ENCODE measurements around the gene PLA2G15.

Gene PLA2G15

GRCh38 chr16:68298907-68299561 lies 53.9 kb downstream of the PLA2G15 start:
- Histone ChIP-seq H3K36me3 (ENCODE audit: control insufficient read depth in 1 of 2, insufficient read depth in 2 of 2, low read depth in 1 of 2, low read length in 2 of 2) (peaks cover 44 to 95% of the 10 kb centered on the region in 2 experiments), H2BK120ac (ENCODE audit: low read depth, low read length) (no peak overlapping the region), H3K27ac (ENCODE audit: low read length, poor library complexity, severe bottlenecking) (peak overlapping the region; percentile 73), H2AK5ac (ENCODE audit: low read length, severe bottlenecking) (peak overlapping the region; percentile 27), H2BK12ac (ENCODE audit: low read length in 2 of 2) (no peak overlapping the region), H3K18ac (ENCODE audit: low read depth in 1 of 2, low read length in 2 of 2) (no peak overlapping the region), H2BK5ac (ENCODE audit: low read depth, low read length, poor library complexity, severe bottlenecking) (no peak overlapping the region), H4K91ac (ENCODE audit: low read length) (no peak overlapping the region), H2AFZ (ENCODE audit: low read depth, low read length) (no peak overlapping the region), H3K4me1 (ENCODE audit: control insufficient read depth, insufficient read depth, low read depth, low read length) (peaks cover 15% of the 10 kb centered on the region), H3K4me3 (ENCODE audit: insufficient read depth in 1 of 2, low read depth in 1 of 2, low read length in 2 of 2) (no peak overlapping the region), H3K79me1 (replicated peaks; ENCODE audit: low read length, poor library complexity, severe bottlenecking) (peaks cover 32% of the 10 kb centered on the region), H3K27me3 (ENCODE audit: control insufficient read depth in 1 of 2, insufficient read depth in 1 of 2, low read length in 2 of 2) (no peaks in the 10 kb centered on the region), H3K9ac (ENCODE audit: low read length) (peak overlapping the region; percentile 66), H4K8ac (ENCODE audit: low read length) (no peak overlapping the region), H2BK15ac (ENCODE audit: low read depth, poor library complexity, severe bottlenecking) (no peak overlapping the region), H3K9me3 (ENCODE audit: control insufficient read depth, low read length) (no peaks in the 10 kb centered on the region), H3K23ac (ENCODE audit: low read length in 2 of 2) (peak overlapping the region in 1 of 2 experiments; percentile 26), H3K14ac (ENCODE audit: low read length in 2 of 2) (no peak overlapping the region), H3K4me2 (ENCODE audit: low read length, poor library complexity, severe bottlenecking) (no peak overlapping the region), H3K4ac (ENCODE audit: low read depth in 1 of 2, low read length in 2 of 2) (peak overlapping the region in 1 of 2 experiments; percentile 18)
- peak; percentile 73 for DNase-seq
- 65% methylated on average over 5 of the region's 5 CpGs for WGBS

- H2BK120ac ChIP-seq (ENCODE audit: low read depth, low read length), result no peak overlapping the region
- peak overlapping the region; percentile 73 for H2AK5ac ChIP-seq (ENCODE audit: low read length, severe bottlenecking)
- no peak for DNase-seq
- peak overlapping the region; percentile 66 for H3K9ac ChIP-seq (ENCODE audit: low read length)
- peak overlapping the region; percentile 73 for H3K27ac ChIP-seq (ENCODE audit: low read length, poor library complexity, severe bottlenecking)
- no peak overlapping the region for H2BK12ac ChIP-seq (ENCODE audit: low read length in 2 of 2)
- H2BK5ac ChIP-seq (ENCODE audit: low read depth, low read length, poor library complexity, severe bottlenecking), result no peak overlapping the region
- H3K4me2 ChIP-seq (ENCODE audit: low read length, poor library complexity, severe bottlenecking), result no peak overlapping the region
- H2AFZ ChIP-seq (ENCODE audit: low read depth, low read length), result no peak overlapping the region
- H3K9me3 ChIP-seq (ENCODE audit: control insufficient read depth, low read length), result no peaks in the 10 kb centered on the region
- no peak overlapping the region for H3K23ac ChIP-seq (ENCODE audit: low read length in 2 of 2)
- WGBS, result 94% methylated on average over 11 of the region's 11 CpGs
- peaks cover 29% of the 10 kb centered on the region for H3K79me1 ChIP-seq (replicated peaks; ENCODE audit: low read length, poor library complexity, severe bottlenecking)
- peaks cover 15% of the 10 kb centered on the region for H3K4me1 ChIP-seq (ENCODE audit: control insufficient read depth, insufficient read depth, low read depth, low read length)
- H4K8ac ChIP-seq (ENCODE audit: low read length), result no peak overlapping the region
- H3K14ac ChIP-seq (ENCODE audit: low read length in 2 of 2), result no peak overlapping the region
- H2BK15ac ChIP-seq (ENCODE audit: low read depth, poor library complexity, severe bottlenecking), result no peak overlapping the region
- H3K27me3 ChIP-seq (ENCODE audit: control insufficient read depth in 1 of 2, insufficient read depth in 1 of 2, low read length in 2 of 2), result no peaks in the 10 kb centered on the region
- H3K18ac ChIP-seq (ENCODE audit: low read depth in 1 of 2, low read length in 2 of 2), result no peak overlapping the region
- no peak overlapping the region for H4K91ac ChIP-seq (ENCODE audit: low read length)
- no peak overlapping the region for H3K4me3 ChIP-seq (ENCODE audit: insufficient read depth in 1 of 2, low read depth in 1 of 2, low read length in 2 of 2)
- peaks cover 39 to 91% of the 10 kb centered on the region in 2 experiments for H3K36me3 ChIP-seq (ENCODE audit: control insufficient read depth in 1 of 2, insufficient read depth in 2 of 2, low read depth in 1 of 2, low read length in 2 of 2)
- H3K4ac ChIP-seq (ENCODE audit: low read depth in 1 of 2, low read length in 2 of 2), result no peak overlapping the region
These were observed 54.6 kb downstream of the PLA2G15 start for GRCh38 chr16:68299571-68300453.

- H3K18ac ChIP-seq (ENCODE audit: low read depth in 1 of 2, low read length in 2 of 2), result no peak overlapping the region
- H3K27me3 ChIP-seq (ENCODE audit: control insufficient read depth in 1 of 2, insufficient read depth in 1 of 2, low read length in 2 of 2), result no peaks in the 10 kb centered on the region
- H2AFZ ChIP-seq (ENCODE audit: low read depth, low read length), result no peak overlapping the region
- no peak overlapping the region for H3K4me2 ChIP-seq (ENCODE audit: low read length, poor library complexity, severe bottlenecking)
- no peaks in the 10 kb centered on the region for H3K9me3 ChIP-seq (ENCODE audit: control insufficient read depth, low read length)
- no peak for DNase-seq
- H2BK5ac ChIP-seq (ENCODE audit: low read depth, low read length, poor library complexity, severe bottlenecking), result no peak overlapping the region
- no peak overlapping the region for H4K91ac ChIP-seq (ENCODE audit: low read length)
- peak overlapping the region; percentile 38 for H3K27ac ChIP-seq (ENCODE audit: low read length, poor library complexity, severe bottlenecking)
- no peak overlapping the region for H2BK12ac ChIP-seq (ENCODE audit: low read length in 2 of 2)
- no peak overlapping the region for H3K4ac ChIP-seq (ENCODE audit: low read depth in 1 of 2, low read length in 2 of 2)
- WGBS, result 89% methylated on average over 7 of the region's 7 CpGs
- peaks cover 15% of the 10 kb centered on the region for H3K4me1 ChIP-seq (ENCODE audit: control insufficient read depth, insufficient read depth, low read depth, low read length)
- peak overlapping the region; percentile 42 for H3K9ac ChIP-seq (ENCODE audit: low read length)
- H3K4me3 ChIP-seq (ENCODE audit: insufficient read depth in 1 of 2, low read depth in 1 of 2, low read length in 2 of 2), result no peak overlapping the region
- H4K8ac ChIP-seq (ENCODE audit: low read length), result no peak overlapping the region
- no peak overlapping the region for H3K23ac ChIP-seq (ENCODE audit: low read length in 2 of 2)
- peak overlapping the region; percentile 9 for H2AK5ac ChIP-seq (ENCODE audit: low read length, severe bottlenecking)
- H2BK120ac ChIP-seq (ENCODE audit: low read depth, low read length), result no peak overlapping the region
- H2BK15ac ChIP-seq (ENCODE audit: low read depth, poor library complexity, severe bottlenecking), result no peak overlapping the region
- no peak overlapping the region for H3K14ac ChIP-seq (ENCODE audit: low read length in 2 of 2)
- H3K79me1 ChIP-seq (replicated peaks; ENCODE audit: low read length, poor library complexity, severe bottlenecking), result peaks cover 34% of the 10 kb centered on the region
- peaks cover 44 to 93% of the 10 kb centered on the region in 2 experiments for H3K36me3 ChIP-seq (ENCODE audit: control insufficient read depth in 1 of 2, insufficient read depth in 2 of 2, low read depth in 1 of 2, low read length in 2 of 2)
These were observed 55.7 kb downstream of the PLA2G15 start for GRCh38 chr16:68300734-68301459.

- Histone ChIP-seq H3K4me1 (ENCODE audit: control insufficient read depth, insufficient read depth, low read depth, low read length) (peaks cover 5% of the 10 kb centered on the region), H4K91ac (ENCODE audit: low read length) (no peak overlapping the region), H2AFZ (ENCODE audit: low read depth, low read length) (no peak overlapping the region), H3K14ac (ENCODE audit: low read length in 2 of 2) (no peak overlapping the region), H4K8ac (ENCODE audit: low read length) (no peak overlapping the region), H3K4ac (ENCODE audit: low read depth in 1 of 2, low read length in 2 of 2) (no peak overlapping the region), H2BK5ac (ENCODE audit: low read depth, low read length, poor library complexity, severe bottlenecking) (no peak overlapping the region), H2BK12ac (ENCODE audit: low read length in 2 of 2) (no peak overlapping the region), H2BK15ac (ENCODE audit: low read depth, poor library complexity, severe bottlenecking) (no peak overlapping the region), H3K36me3 (ENCODE audit: control insufficient read depth in 1 of 2, insufficient read depth in 2 of 2, low read depth in 1 of 2, low read length in 2 of 2) (peaks cover 27 to 61% of the 10 kb centered on the region in 2 experiments), H3K9me3 (ENCODE audit: control insufficient read depth, low read length) (no peaks in the 10 kb centered on the region), H3K27me3 (ENCODE audit: control insufficient read depth in 1 of 2, insufficient read depth in 1 of 2, low read length in 2 of 2) (no peaks in the 10 kb centered on the region), H3K23ac (ENCODE audit: low read length in 2 of 2) (no peak overlapping the region), H3K4me2 (ENCODE audit: low read length, poor library complexity, severe bottlenecking) (no peak overlapping the region), H3K27ac (ENCODE audit: low read length, poor library complexity, severe bottlenecking) (no peak overlapping the region), H3K79me1 (replicated peaks; ENCODE audit: low read length, poor library complexity, severe bottlenecking) (peaks cover 19% of the 10 kb centered on the region), H2AK5ac (ENCODE audit: low read length, severe bottlenecking) (no peak overlapping the region), H2BK120ac (ENCODE audit: low read depth, low read length) (no peak overlapping the region), H3K18ac (ENCODE audit: low read depth in 1 of 2, low read length in 2 of 2) (no peak overlapping the region), H3K9ac (ENCODE audit: low read length) (no peak overlapping the region), H3K4me3 (ENCODE audit: insufficient read depth in 1 of 2, low read depth in 1 of 2, low read length in 2 of 2) (no peak overlapping the region)
- WGBS, result 97% methylated on average over 3 of the region's 3 CpGs
- no peak for DNase-seq
These were observed 61.5 kb downstream of the PLA2G15 start for GRCh38 chr16:68306633-68307032.

Measured in mesenchymal stem cell (in vitro differentiated cells and primary cell).